Suprapubic skin (tissue), 4 donors: ENCODE data around the gene ACAP3. TPM values are rescaled to one million over a fixed set of nuclear protein-coding genes. Genes with fewer than 3 reads are reported as not detected.

ENCODE experiments used
- DNase-seq, 2 donors: peaks; one replicate each; pipeline ENCODE4 v3.0.0-alpha.2; 2019; ENCODE audit warnings: low spot score in 2 of 2
- H3K27ac ChIP-seq: fragments of 200-600 bp; sonication (generic); one replicate; pipeline ENCODE4 v1.5.1; 2019
- H3K27me3 ChIP-seq: fragments of 200-600 bp; sonication (generic); one replicate; pipeline ENCODE4 v1.5.1; 2019
- H3K36me3 ChIP-seq: fragments of 200-600 bp; sonication (generic); one replicate; pipeline ENCODE4 v1.5.1; 2019
- H3K4me1 ChIP-seq: fragments of 200-600 bp; sonication (generic); one replicate; pipeline ENCODE4 v1.5.1; 2019
- H3K4me3 ChIP-seq: fragments of 200-600 bp; sonication (generic); one replicate; pipeline ENCODE4 v1.5.1; 2019; ENCODE audit warnings: mild to moderate bottlenecking
- H3K9me3 ChIP-seq: fragments of 200-600 bp; sonication (generic); one replicate; pipeline ENCODE4 v1.5.1; 2019
- EP300 ChIP-seq: sonication (generic); formaldehyde crosslinking; IDR thresholded peaks from one replicate; pipeline ENCODE4 v1.6.1; 2017; ENCODE audit warnings: antibody characterized with exemption
- POLR2A ChIP-seq, 2 donors: fragments of 450-650 bp; IDR thresholded peaks; one replicate each; pipeline ENCODE4 v1.6.1; 2017; ENCODE audit warnings: antibody characterized with exemption in 2 of 2, mild to moderate bottlenecking in 2 of 2, moderate library complexity in 2 of 2
- POLR2AphosphoS5 ChIP-seq, 3 donors: sonication (generic); formaldehyde crosslinking; IDR thresholded peaks; one replicate each; pipeline ENCODE4 v1.6.1; 2017; ENCODE audit warnings: antibody characterized with exemption in 3 of 3
- WGBS: methylation state at CpG from one replicate; pipeline ENCODE4 v1.1.5; 2018; 5-methylcytosine and 5-hydroxymethylcytosine counted together
- total RNA-seq, 4 donors: library from RNA; depleted of rRNA; stranded (reverse); fragments of >200 nt; gene quantifications; one replicate each; pipeline ENCODE4 v1.1.0, GENCODE V29; 2016
- TF ChIP-seq, protein P1 (sequence below), 2 donors: fragments of 200-600 bp in 1 of 2; fragments of 450-650 bp in 1 of 2; sonication (generic) in 1 of 2; IDR thresholded peaks; one replicate each; pipeline ENCODE4 v1.5.1; 2016 to 2019; ENCODE audit warnings: antibody characterized with exemption in 2 of 2, mild to moderate bottlenecking in 1 of 2, moderate library complexity in 1 of 2

ACAP3 gene
- total RNA-seq, 4 donors from 2014 or later = 112 to 309 (median 148) TPM

DNA sequence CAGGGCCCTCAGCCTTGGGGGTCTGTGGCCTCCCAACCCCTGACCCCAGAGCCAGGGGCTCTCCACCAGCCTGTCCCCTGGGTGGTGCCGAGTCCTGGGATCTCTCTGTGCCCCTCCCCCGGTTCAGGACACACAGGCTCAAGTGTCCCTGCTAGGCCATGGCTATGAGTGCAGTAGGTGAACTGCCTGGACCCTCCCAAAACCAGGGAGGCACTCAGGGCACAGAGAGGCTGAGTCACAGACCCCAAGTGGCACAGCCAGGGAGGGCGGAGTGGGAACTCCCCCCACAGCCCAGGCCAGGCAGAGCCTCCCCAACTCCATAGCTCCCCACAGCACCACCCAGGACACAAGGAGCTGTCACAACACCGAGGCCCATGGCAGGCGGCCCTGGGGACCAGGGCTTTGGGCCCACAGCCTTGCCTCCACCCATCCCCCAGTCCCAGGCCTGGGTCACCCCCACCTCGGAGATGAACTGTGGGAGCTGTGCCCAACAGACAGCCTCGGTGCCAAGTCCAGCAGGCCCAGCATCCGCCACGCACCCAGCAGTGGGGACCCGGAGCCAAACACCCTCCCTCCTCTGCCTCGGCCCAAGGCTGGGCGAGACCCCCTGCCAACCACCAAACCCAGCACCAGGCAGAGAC, 38.2 kb upstream of the ACAP3 start:
- H3K36me3 ChIP-seq = peaks cover 7% of the 10 kb centered on the region
- no peaks in the 10 kb centered on the region for H3K27me3 ChIP-seq
- no peak overlapping the region for H3K4me3 ChIP-seq
- WGBS = 70% methylated on average over 5 of the region's 12 CpGs
- H3K9me3 ChIP-seq = no peaks in the 10 kb centered on the region
- TF ChIP-seq POLR2A (IDR thresholded peaks at IDR 0.05) = no peak
- TF ChIP-seq, protein P1, sequence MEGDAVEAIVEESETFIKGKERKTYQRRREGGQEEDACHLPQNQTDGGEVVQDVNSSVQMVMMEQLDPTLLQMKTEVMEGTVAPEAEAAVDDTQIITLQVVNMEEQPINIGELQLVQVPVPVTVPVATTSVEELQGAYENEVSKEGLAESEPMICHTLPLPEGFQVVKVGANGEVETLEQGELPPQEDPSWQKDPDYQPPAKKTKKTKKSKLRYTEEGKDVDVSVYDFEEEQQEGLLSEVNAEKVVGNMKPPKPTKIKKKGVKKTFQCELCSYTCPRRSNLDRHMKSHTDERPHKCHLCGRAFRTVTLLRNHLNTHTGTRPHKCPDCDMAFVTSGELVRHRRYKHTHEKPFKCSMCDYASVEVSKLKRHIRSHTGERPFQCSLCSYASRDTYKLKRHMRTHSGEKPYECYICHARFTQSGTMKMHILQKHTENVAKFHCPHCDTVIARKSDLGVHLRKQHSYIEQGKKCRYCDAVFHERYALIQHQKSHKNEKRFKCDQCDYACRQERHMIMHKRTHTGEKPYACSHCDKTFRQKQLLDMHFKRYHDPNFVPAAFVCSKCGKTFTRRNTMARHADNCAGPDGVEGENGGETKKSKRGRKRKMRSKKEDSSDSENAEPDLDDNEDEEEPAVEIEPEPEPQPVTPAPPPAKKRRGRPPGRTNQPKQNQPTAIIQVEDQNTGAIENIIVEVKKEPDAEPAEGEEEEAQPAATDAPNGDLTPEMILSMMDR (IDR thresholded peaks at IDR 0.05) = no peak
- no peak for TF ChIP-seq EP300
- no peak for TF ChIP-seq POLR2AphosphoS5 (IDR thresholded peaks at IDR 0.05)
- H3K27ac ChIP-seq = no peak overlapping the region
- H3K4me1 ChIP-seq = peaks cover 54% of the 10 kb centered on the region
- DNase-seq = no peak

DNA sequence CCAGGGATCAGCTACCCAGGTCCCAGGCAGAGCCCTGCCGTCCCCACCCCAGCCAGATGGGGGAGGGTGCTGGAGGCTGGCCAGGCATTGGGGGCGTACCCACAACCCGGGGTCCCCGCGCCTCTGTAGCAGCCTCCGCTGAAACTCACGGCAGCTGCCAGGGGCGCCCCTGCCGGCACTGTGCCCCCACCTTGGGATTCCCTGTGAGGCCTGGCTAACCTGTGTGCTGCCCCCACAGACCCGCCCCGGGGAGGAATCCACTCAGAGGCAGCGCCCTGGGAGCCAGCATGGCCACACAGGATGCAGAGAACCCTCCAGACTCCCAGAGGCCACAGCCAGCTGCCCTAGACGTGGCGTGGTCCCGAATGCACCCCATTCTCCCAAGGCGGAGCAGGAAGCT, 37.7 kb upstream of the ACAP3 start:
- H3K9me3 ChIP-seq = no peaks in the 10 kb centered on the region
- peaks cover 54% of the 10 kb centered on the region for H3K4me1 ChIP-seq
- no peak for TF ChIP-seq POLR2A (IDR thresholded peaks at IDR 0.05)
- no peak for TF ChIP-seq EP300
- TF ChIP-seq, protein P1 (IDR thresholded peaks at IDR 0.05) = no peak
- TF ChIP-seq POLR2AphosphoS5 (IDR thresholded peaks at IDR 0.05) = no peak
- H3K36me3 ChIP-seq = peaks cover 13% of the 10 kb centered on the region
- no peak overlapping the region for H3K4me3 ChIP-seq
- no peaks in the 10 kb centered on the region for H3K27me3 ChIP-seq
- DNase-seq = no peak
- H3K27ac ChIP-seq = peak overlapping the region; percentile 9
- WGBS = 74% methylated on average over 5 of the region's 16 CpGs

DNA sequence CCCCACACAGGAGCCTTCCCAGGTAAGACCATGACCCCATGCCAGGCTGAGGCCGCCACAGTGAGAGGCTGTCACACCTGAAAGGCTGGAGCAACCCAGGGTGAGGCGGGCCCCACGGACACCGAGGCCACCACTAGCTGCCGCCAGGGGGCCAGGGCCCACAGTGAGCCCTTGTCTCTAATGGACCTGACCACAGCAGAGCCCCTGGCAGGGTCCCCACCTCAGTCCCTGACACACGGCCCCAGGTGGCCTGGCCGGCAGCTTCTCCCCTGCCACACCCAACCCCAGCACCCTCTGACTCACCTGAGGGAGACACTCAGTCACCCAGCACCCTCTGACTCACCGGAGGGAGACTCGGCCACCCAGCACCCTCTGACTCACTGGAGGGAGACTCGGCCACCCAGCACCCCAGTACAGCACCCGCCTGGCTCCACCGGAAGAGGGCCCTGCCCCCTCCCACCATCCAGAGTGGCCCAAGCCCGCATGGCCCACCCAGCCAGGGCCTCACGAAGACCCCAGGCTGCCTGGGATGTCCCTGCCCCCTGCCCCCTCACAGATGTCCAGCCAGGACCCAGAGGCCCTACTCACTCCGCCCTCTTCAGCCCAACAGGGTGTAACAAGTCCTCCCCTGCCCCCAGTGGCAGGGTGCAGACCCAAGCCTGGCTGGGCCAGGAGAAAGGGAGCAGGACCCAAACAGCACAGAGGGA, 37.1 kb upstream of the ACAP3 start:
- Histone ChIP-seq H3K4me3 (no peak overlapping the region), H3K4me1 (peaks cover 54% of the 10 kb centered on the region)
- no peak for DNase-seq

DNA sequence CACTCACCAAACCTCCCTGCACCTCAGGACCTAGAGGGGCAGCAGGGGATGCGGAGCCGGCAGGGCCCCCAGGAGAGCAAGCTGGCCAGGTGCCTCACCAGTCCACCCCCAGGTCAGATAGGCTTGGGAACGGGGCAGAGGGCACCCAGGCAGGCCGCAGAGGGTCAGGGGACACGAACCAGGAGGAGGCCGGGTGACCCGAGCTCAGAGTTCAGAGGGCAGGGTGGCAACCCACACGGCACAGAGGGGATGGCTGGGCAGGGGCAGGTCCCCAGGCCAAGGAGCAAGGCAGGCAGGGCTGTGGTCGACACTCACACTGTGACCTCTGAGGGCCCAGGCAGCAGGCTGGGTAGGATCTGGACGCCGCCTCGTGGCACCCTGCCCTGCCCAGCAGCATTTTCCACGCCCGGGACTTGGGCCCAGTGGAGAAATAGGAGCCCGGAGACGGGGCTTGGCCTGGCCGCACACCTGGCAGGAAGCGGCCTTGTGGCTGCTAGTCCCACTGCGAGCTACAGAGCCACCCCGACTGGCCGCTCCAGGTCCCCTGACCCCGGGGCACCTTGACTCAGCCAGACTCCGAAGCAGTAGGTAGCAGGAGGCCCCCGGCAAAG, 36.2 kb upstream of the ACAP3 start:
- no peak for DNase-seq
- Histone ChIP-seq H3K9me3 (no peaks in the 10 kb centered on the region), H3K27ac (peak overlapping the region; percentile 62), H3K4me3 (no peak overlapping the region), H3K27me3 (no peaks in the 10 kb centered on the region), H3K4me1 (peaks cover 54% of the 10 kb centered on the region), H3K36me3 (peaks cover 28% of the 10 kb centered on the region)
- no CpG with 5 or more reads among the region's 24 CpGs for WGBS
- TF ChIP-seq POLR2A (IDR thresholded peaks at IDR 0.05) (no peak), POLR2AphosphoS5 (IDR thresholded peaks at IDR 0.05) (no peak), EP300 (no peak)
- TF ChIP-seq, protein P1 (IDR thresholded peaks at IDR 0.05) = no peak

More for the DNA sequence above, 37.1 kb upstream of the ACAP3 start:
- Histone ChIP-seq H3K36me3 (peaks cover 19% of the 10 kb centered on the region), H3K27me3 (no peaks in the 10 kb centered on the region), H3K9me3 (no peaks in the 10 kb centered on the region), H3K27ac (peak overlapping the region; percentile 62)
- TF ChIP-seq POLR2AphosphoS5 (IDR thresholded peaks at IDR 0.05) (no peak), EP300 (no peak)
- TF ChIP-seq, protein P1 (IDR thresholded peaks at IDR 0.05) = peak in 1 of 2 donors; percentile 13
- 72% methylated on average over 6 of the region's 15 CpGs for WGBS

DNA sequence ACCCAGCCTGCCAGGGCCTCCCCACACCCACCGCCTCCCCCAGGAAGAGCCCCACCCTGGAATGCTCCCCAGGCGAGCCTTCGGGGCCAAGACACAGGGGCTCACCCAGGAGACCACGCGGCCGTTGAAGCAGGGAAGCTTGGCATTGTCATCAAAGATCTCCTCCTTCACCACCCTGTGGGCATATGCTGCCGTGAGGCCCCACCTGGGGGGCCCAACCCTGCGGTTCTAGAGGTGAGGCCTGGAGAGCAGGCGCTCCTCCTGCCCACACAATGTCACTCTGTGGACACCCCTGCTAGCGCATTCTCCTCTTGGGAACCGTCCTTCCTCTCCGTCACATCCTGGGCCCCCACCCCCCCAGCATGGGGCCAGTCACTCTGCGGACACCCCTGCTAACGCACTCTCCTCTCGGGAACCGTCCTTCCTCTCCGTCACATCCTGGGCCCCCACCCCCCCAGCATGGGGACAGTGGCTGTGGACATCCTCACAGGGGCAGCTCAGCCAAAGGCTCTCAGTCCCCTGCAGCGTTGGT, 34.9 kb upstream of the ACAP3 start:
- H3K4me3 ChIP-seq = no peak overlapping the region
- TF ChIP-seq EP300 = no peak
- TF ChIP-seq, protein P1 (IDR thresholded peaks at IDR 0.05) = no peak
- TF ChIP-seq POLR2A (IDR thresholded peaks at IDR 0.05) = no peak
- TF ChIP-seq POLR2AphosphoS5 (IDR thresholded peaks at IDR 0.05) = no peak
- no peaks in the 10 kb centered on the region for H3K27me3 ChIP-seq
- H3K4me1 ChIP-seq = peaks cover 43% of the 10 kb centered on the region
- peaks cover 40% of the 10 kb centered on the region for H3K36me3 ChIP-seq
- 80% methylated on average over 12 of the region's 18 CpGs for WGBS
- H3K9me3 ChIP-seq = no peaks in the 10 kb centered on the region
- H3K27ac ChIP-seq = no peak overlapping the region
- no peak for DNase-seq
